ENCODE data around the gene IL20. TPM values are rescaled to one million over a fixed set of nuclear protein-coding genes. Genes with fewer than 3 reads are reported as not detected.

The IL20 gene
- polyA plus RNA-seq, 4 donors = not detected

GRCh38 chr1:206859082-206859521 is 6.3 kb upstream of the IL20 start:
- H3K27ac ChIP-seq (ENCODE audit: low read depth in 1 of 3, low read length in 2 of 3) = no peak overlapping the region
- H3K9me3 ChIP-seq (ENCODE audit: control insufficient read depth in 2 of 2, insufficient read depth in 1 of 2, low read depth in 1 of 2, low read length in 1 of 2) = no peaks in the 10 kb centered on the region
- no peaks in the 10 kb centered on the region for H3K4me1 ChIP-seq (ENCODE audit: control insufficient read depth in 3 of 3, insufficient read depth in 2 of 3, low read depth in 1 of 3, low read length in 2 of 3)
- no peaks in the 10 kb centered on the region for H3K36me3 ChIP-seq (ENCODE audit: control insufficient read depth in 3 of 3, insufficient read depth in 2 of 3, low read depth in 1 of 3, low read length in 3 of 3)
- DNase-seq (no peak), FAIRE-seq (no peak)
- H3K27me3 ChIP-seq (ENCODE audit: control insufficient read depth in 3 of 3, insufficient read depth in 3 of 3, low read length in 3 of 3) = peaks cover 0 to 2% (median 0%) of the 10 kb centered on the region in 3 donors
- no peak overlapping the region for H3K4me3 ChIP-seq (ENCODE audit: low read depth in 1 of 3, low read length in 3 of 3)
- WGBS, 3 donors = 73 to 78% (median 76%) methylated on average over 5 of the region's 5 CpGs

- FAIRE-seq (no peak), DNase-seq (no peak)
- H3K27ac ChIP-seq (ENCODE audit: low read depth in 1 of 3, low read length in 2 of 3) = no peak overlapping the region
- WGBS, 3 donors = 68 to 88% (median 79%) methylated on average over 4 of the region's 4 CpGs
- peaks cover 0 to 2% (median 0%) of the 10 kb centered on the region in 3 donors for H3K27me3 ChIP-seq (ENCODE audit: control insufficient read depth in 3 of 3, insufficient read depth in 3 of 3, low read length in 3 of 3)
- no peaks in the 10 kb centered on the region for H3K4me1 ChIP-seq (ENCODE audit: control insufficient read depth in 3 of 3, insufficient read depth in 2 of 3, low read depth in 1 of 3, low read length in 2 of 3)
- H3K36me3 ChIP-seq (ENCODE audit: control insufficient read depth in 3 of 3, insufficient read depth in 2 of 3, low read depth in 1 of 3, low read length in 3 of 3) = no peaks in the 10 kb centered on the region
- no peaks in the 10 kb centered on the region for H3K9me3 ChIP-seq (ENCODE audit: control insufficient read depth in 2 of 2, insufficient read depth in 1 of 2, low read depth in 1 of 2, low read length in 1 of 2)
- H3K4me3 ChIP-seq (ENCODE audit: low read depth in 1 of 3, low read length in 3 of 3) = no peak overlapping the region
These were observed 5.3 kb upstream of the IL20 start for GRCh38 chr1:206860165-206860564.

GRCh38 chr1:206863266-206863665 is 2.2 kb upstream of the IL20 start:
- Histone ChIP-seq H3K4me1 (ENCODE audit: control insufficient read depth in 3 of 3, insufficient read depth in 2 of 3, low read depth in 1 of 3, low read length in 2 of 3) (no peaks in the 10 kb centered on the region), H3K9me3 (ENCODE audit: control insufficient read depth in 2 of 2, insufficient read depth in 1 of 2, low read depth in 1 of 2, low read length in 1 of 2) (no peaks in the 10 kb centered on the region), H3K27ac (ENCODE audit: low read depth in 1 of 3, low read length in 2 of 3) (no peak overlapping the region), H3K27me3 (ENCODE audit: control insufficient read depth in 3 of 3, insufficient read depth in 3 of 3, low read length in 3 of 3) (peaks cover 0 to 2% (median 0%) of the 10 kb centered on the region in 3 donors), H3K36me3 (ENCODE audit: control insufficient read depth in 3 of 3, insufficient read depth in 2 of 3, low read depth in 1 of 3, low read length in 3 of 3) (no peaks in the 10 kb centered on the region), H3K4me3 (ENCODE audit: low read depth in 1 of 3, low read length in 3 of 3) (no peak overlapping the region)
- peak in 1 of 2 donors; percentile 22 for DNase-seq
- WGBS, 3 donors = 10 to 51% (median 21%) methylated on average over 1 of the region's 1 CpG
- no peak for FAIRE-seq

- H3K36me3 ChIP-seq (ENCODE audit: control insufficient read depth in 3 of 3, insufficient read depth in 2 of 3, low read depth in 1 of 3, low read length in 3 of 3) = no peaks in the 10 kb centered on the region
- no peaks in the 10 kb centered on the region for H3K9me3 ChIP-seq (ENCODE audit: control insufficient read depth in 2 of 2, insufficient read depth in 1 of 2, low read depth in 1 of 2, low read length in 1 of 2)
- no peak overlapping the region for H3K4me3 ChIP-seq (ENCODE audit: low read depth in 1 of 3, low read length in 3 of 3)
- DNase-seq (no peak), FAIRE-seq (no peak)
- no peaks in the 10 kb centered on the region for H3K27me3 ChIP-seq (ENCODE audit: control insufficient read depth in 3 of 3, insufficient read depth in 3 of 3, low read length in 3 of 3)
- WGBS, 3 donors = 58 to 68% (median 64%) methylated on average over 2 of the region's 2 CpGs
- no peak overlapping the region for H3K27ac ChIP-seq (ENCODE audit: low read depth in 1 of 3, low read length in 2 of 3)
- H3K4me1 ChIP-seq (ENCODE audit: control insufficient read depth in 3 of 3, insufficient read depth in 2 of 3, low read depth in 1 of 3, low read length in 2 of 3) = no peaks in the 10 kb centered on the region
These were observed 639 bp downstream of the IL20 start for GRCh38 chr1:206866062-206866461.

GRCh38 chr1:206867239-206867638 is 1.8 kb downstream of the IL20 start:
- no peak for DNase-seq
- no peak for FAIRE-seq
- no peak overlapping the region for H3K4me3 ChIP-seq (ENCODE audit: low read depth in 1 of 3, low read length in 3 of 3)

GRCh38 chr1:206867716-206868115 is 2.3 kb downstream of the IL20 start:
- no peaks in the 10 kb centered on the region for H3K27me3 ChIP-seq (ENCODE audit: control insufficient read depth in 3 of 3, insufficient read depth in 3 of 3, low read length in 3 of 3)
- FAIRE-seq = no peak
- no peak for DNase-seq
- H3K36me3 ChIP-seq (ENCODE audit: control insufficient read depth in 3 of 3, insufficient read depth in 2 of 3, low read depth in 1 of 3, low read length in 3 of 3) = no peaks in the 10 kb centered on the region
- H3K4me3 ChIP-seq (ENCODE audit: low read depth in 1 of 3, low read length in 3 of 3) = no peak overlapping the region
- H3K9me3 ChIP-seq (ENCODE audit: control insufficient read depth in 2 of 2, insufficient read depth in 1 of 2, low read depth in 1 of 2, low read length in 1 of 2) = peaks cover 0 to 6% of the 10 kb centered on the region in 2 donors
- no peaks in the 10 kb centered on the region for H3K4me1 ChIP-seq (ENCODE audit: control insufficient read depth in 3 of 3, insufficient read depth in 2 of 3, low read depth in 1 of 3, low read length in 2 of 3)
- no peak overlapping the region for H3K27ac ChIP-seq (ENCODE audit: low read depth in 1 of 3, low read length in 2 of 3)

More at GRCh38 chr1:206867239-206867638, 1.8 kb downstream of the IL20 start:
- Histone ChIP-seq H3K36me3 (ENCODE audit: control insufficient read depth in 3 of 3, insufficient read depth in 2 of 3, low read depth in 1 of 3, low read length in 3 of 3) (no peaks in the 10 kb centered on the region), H3K4me1 (ENCODE audit: control insufficient read depth in 3 of 3, insufficient read depth in 2 of 3, low read depth in 1 of 3, low read length in 2 of 3) (no peaks in the 10 kb centered on the region), H3K27me3 (ENCODE audit: control insufficient read depth in 3 of 3, insufficient read depth in 3 of 3, low read length in 3 of 3) (no peaks in the 10 kb centered on the region), H3K27ac (ENCODE audit: low read depth in 1 of 3, low read length in 2 of 3) (no peak overlapping the region), H3K9me3 (ENCODE audit: control insufficient read depth in 2 of 2, insufficient read depth in 1 of 2, low read depth in 1 of 2, low read length in 1 of 2) (peaks cover 0 to 1% of the 10 kb centered on the region in 2 donors)
- 67 to 83% (median 68%) methylated on average over 1 of the region's 1 CpG for WGBS, 3 donors

- no peak for FAIRE-seq
- 23 to 57% (median 57%) methylated on average over 1 of the region's 1 CpG for WGBS, 3 donors
These were observed 2.8 kb downstream of the IL20 start for GRCh38 chr1:206868264-206868663.

GRCh38 chr1:206872139-206872538 is 6.7 kb downstream of the IL20 start:
- H3K27ac ChIP-seq (ENCODE audit: low read depth in 1 of 3, low read length in 2 of 3) = no peak overlapping the region
- H3K4me3 ChIP-seq (ENCODE audit: low read depth in 1 of 3, low read length in 3 of 3) = no peak overlapping the region
- H3K4me1 ChIP-seq (ENCODE audit: control insufficient read depth in 3 of 3, insufficient read depth in 2 of 3, low read depth in 1 of 3, low read length in 2 of 3) = no peaks in the 10 kb centered on the region
- 69 to 73% (median 73%) methylated on average over 3 of the region's 3 CpGs for WGBS, 3 donors
- DNase-seq (no peak), FAIRE-seq (no peak)
- no peaks in the 10 kb centered on the region for H3K36me3 ChIP-seq (ENCODE audit: control insufficient read depth in 3 of 3, insufficient read depth in 2 of 3, low read depth in 1 of 3, low read length in 3 of 3)
- H3K9me3 ChIP-seq (ENCODE audit: control insufficient read depth in 2 of 2, insufficient read depth in 1 of 2, low read depth in 1 of 2, low read length in 1 of 2) = peaks cover 0 to 14% of the 10 kb centered on the region in 2 donors
- no peaks in the 10 kb centered on the region for H3K27me3 ChIP-seq (ENCODE audit: control insufficient read depth in 3 of 3, insufficient read depth in 3 of 3, low read length in 3 of 3)

More at GRCh38 chr1:206868264-206868663, 2.8 kb downstream of the IL20 start:
- no peaks in the 10 kb centered on the region for H3K4me1 ChIP-seq (ENCODE audit: control insufficient read depth in 3 of 3, insufficient read depth in 2 of 3, low read depth in 1 of 3, low read length in 2 of 3)
- no peak overlapping the region for H3K4me3 ChIP-seq (ENCODE audit: low read depth in 1 of 3, low read length in 3 of 3)
- no peaks in the 10 kb centered on the region for H3K27me3 ChIP-seq (ENCODE audit: control insufficient read depth in 3 of 3, insufficient read depth in 3 of 3, low read length in 3 of 3)
- H3K9me3 ChIP-seq (ENCODE audit: control insufficient read depth in 2 of 2, insufficient read depth in 1 of 2, low read depth in 1 of 2, low read length in 1 of 2) = peaks cover 0 to 11% of the 10 kb centered on the region in 2 donors
- no peak for DNase-seq
- no peak overlapping the region for H3K27ac ChIP-seq (ENCODE audit: low read depth in 1 of 3, low read length in 2 of 3)
- H3K36me3 ChIP-seq (ENCODE audit: control insufficient read depth in 3 of 3, insufficient read depth in 2 of 3, low read depth in 1 of 3, low read length in 3 of 3) = no peaks in the 10 kb centered on the region

- H3K27me3 ChIP-seq (ENCODE audit: control insufficient read depth in 3 of 3, insufficient read depth in 3 of 3, low read length in 3 of 3) = no peaks in the 10 kb centered on the region
- no peak overlapping the region for H3K4me3 ChIP-seq (ENCODE audit: low read depth in 1 of 3, low read length in 3 of 3)
- H3K4me1 ChIP-seq (ENCODE audit: control insufficient read depth in 3 of 3, insufficient read depth in 2 of 3, low read depth in 1 of 3, low read length in 2 of 3) = no peaks in the 10 kb centered on the region
- no peak overlapping the region for H3K27ac ChIP-seq (ENCODE audit: low read depth in 1 of 3, low read length in 2 of 3)
- H3K9me3 ChIP-seq (ENCODE audit: control insufficient read depth in 2 of 2, insufficient read depth in 1 of 2, low read depth in 1 of 2, low read length in 1 of 2) = peaks cover 0 to 22% of the 10 kb centered on the region in 2 donors
- DNase-seq = no peak
- FAIRE-seq = no peak
- no peaks in the 10 kb centered on the region for H3K36me3 ChIP-seq (ENCODE audit: control insufficient read depth in 3 of 3, insufficient read depth in 2 of 3, low read depth in 1 of 3, low read length in 3 of 3)
- 86 to 88% (median 87%) methylated on average over 3 of the region's 3 CpGs for WGBS, 3 donors
These were observed 8.3 kb downstream of the IL20 start for GRCh38 chr1:206873603-206874188.
